Liver (tissue), 9 donors: ENCODE measurements around the gene SMOC2. TPM values are rescaled to one million over a fixed set of nuclear protein-coding genes. Genes with fewer than 3 reads are reported as not detected.

Source experiments
- DNase-seq: peaks from one replicate; pipeline ENCODE4 v3.0.0-alpha.2; 2017; ENCODE audit warnings: low spot score
- H3K27ac ChIP-seq, 2 donors: one replicate each; pipeline ENCODE4 v1.7.0; 2013; ENCODE audit warnings: inconsistent platforms in 2 of 2, low read length in 2 of 2, control low read depth in 1 of 2, low read depth in 1 of 2, mild to moderate bottlenecking in 1 of 2
- H3K27me3 ChIP-seq, 4 donors: one replicate each; pipeline versions ENCODE4 v1.6.1 to v1.7.0; 2013; ENCODE audit warnings: low read length in 3 of 4, inconsistent platforms in 1 of 4, mild to moderate bottlenecking in 1 of 4, moderate library complexity in 1 of 4; ENCODE audit not compliant: control insufficient read depth in 4 of 4, insufficient read depth in 4 of 4
- H3K36me3 ChIP-seq, 4 donors: one replicate each; pipeline versions ENCODE4 v1.6.1 to v1.7.0; 2013; ENCODE audit warnings: low read length in 3 of 4, mild to moderate bottlenecking in 3 of 4, low read depth in 1 of 4, moderate library complexity in 1 of 4; ENCODE audit not compliant: control insufficient read depth in 4 of 4, insufficient read depth in 3 of 4
- H3K4me1 ChIP-seq, 4 donors: one replicate each; pipeline versions ENCODE4 v1.6.1 to v1.7.0; 2013; ENCODE audit warnings: low read length in 3 of 4, mild to moderate bottlenecking in 3 of 4, moderate library complexity in 1 of 4; ENCODE audit not compliant: control insufficient read depth in 4 of 4, insufficient read depth in 4 of 4
- H3K4me3 ChIP-seq, 3 donors: one replicate each; pipeline versions ENCODE4 v1.6.1 to v1.7.0; 2013; ENCODE audit warnings: low read length in 3 of 3, control low read depth in 1 of 3, low read depth in 1 of 3, mild to moderate bottlenecking in 1 of 3
- H3K9ac ChIP-seq, 2 donors: one replicate each; pipeline ENCODE4 v1.7.0; 2013; ENCODE audit warnings: low read length in 2 of 2, mild to moderate bottlenecking in 2 of 2, moderate library complexity in 2 of 2, control low read depth in 1 of 2, low read depth in 1 of 2
- H3K9me3 ChIP-seq, 4 donors: one replicate each; pipeline versions ENCODE4 v1.6.1 to v1.7.0; 2013; ENCODE audit warnings: low read length in 3 of 4; ENCODE audit not compliant: control insufficient read depth in 4 of 4
- EGR1 ChIP-seq, 2 donors: IDR thresholded peaks; 2 replicates each; pipeline ENCODE4 v1.6.1; 2016 to 2018; ENCODE audit warnings: antibody characterized with exemption in 2 of 2, low read depth in 2 of 2
- FOXA2 ChIP-seq: IDR thresholded peaks from 2 replicates; pipeline ENCODE4 v1.6.1; 2016; ENCODE audit warnings: antibody characterized with exemption
- GABPA ChIP-seq, 2 donors: IDR thresholded peaks in 1 of 2; conservative IDR thresholded peaks in 1 of 2; 2 replicates each; pipeline ENCODE4 v1.6.1; 2016; ENCODE audit warnings: antibody characterized with exemption in 2 of 2, mild to moderate bottlenecking in 1 of 2, moderate library complexity in 1 of 2
- HNF4A ChIP-seq, 2 donors: conservative IDR thresholded peaks; 2 replicates each; pipeline ENCODE4 v1.6.1; 2016; ENCODE audit warnings: antibody characterized with exemption in 2 of 2, mild to moderate bottlenecking in 2 of 2
- HNF4G ChIP-seq: IDR thresholded peaks from 2 replicates; pipeline ENCODE4 v1.6.1; 2016; ENCODE audit warnings: antibody characterized with exemption
- JUND ChIP-seq, 2 donors: IDR thresholded peaks; 2 replicates each; pipeline ENCODE4 v1.6.1; 2016; ENCODE audit warnings: antibody characterized with exemption in 2 of 2
- MAX ChIP-seq: IDR thresholded peaks from 2 replicates; pipeline ENCODE4 v1.6.1; 2016; ENCODE audit warnings: antibody characterized with exemption
- NR2F2 ChIP-seq: IDR thresholded peaks from 2 replicates; pipeline ENCODE4 v1.6.1; 2016; ENCODE audit warnings: antibody characterized with exemption
- RAD21 ChIP-seq, 2 donors: IDR thresholded peaks; 2 replicates each; pipeline ENCODE4 v1.6.1; 2016; ENCODE audit warnings: antibody characterized with exemption in 2 of 2, mild to moderate bottlenecking in 2 of 2
- REST ChIP-seq: IDR thresholded peaks from 2 replicates; pipeline ENCODE4 v1.6.1; 2016; ENCODE audit warnings: antibody characterized with exemption, mild to moderate bottlenecking
- RXRA ChIP-seq, 2 donors: IDR thresholded peaks; 2 replicates each; pipeline ENCODE4 v1.6.1; 2017 to 2018; ENCODE audit warnings: antibody characterized with exemption in 2 of 2, mild to moderate bottlenecking in 1 of 2
- SP1 ChIP-seq: IDR thresholded peaks from 2 replicates; pipeline ENCODE4 v1.6.1; 2018; ENCODE audit warnings: antibody characterized with exemption, mild to moderate bottlenecking
- YY1 ChIP-seq: IDR thresholded peaks from 2 replicates; pipeline ENCODE4 v1.6.1; 2016; ENCODE audit warnings: antibody characterized with exemption, mild to moderate bottlenecking
- WGBS: extraction: QIAGEN DNeasy Blood & Tissue Kit; methylation state at CpG from one replicate; pipeline ENCODE4 v1.1.7; 2013; 5-methylcytosine and 5-hydroxymethylcytosine counted together
- polyA plus RNA-seq, 2 donors: library from polyadenylated mRNA; stranded (reverse) in 1 of 2; unstranded in 1 of 2; fragments of 200-250 nt in 1 of 2; fragments of >200 nt in 1 of 2; fragmentation: Nextera tagmentation in 1 of 2; extraction: Ambion mirVana in 1 of 2; gene quantifications; one replicate each; pipeline versions ENCODE4 v1.2.1 to v1.2.3, GENCODE V29; 2013 to 2015
- total RNA-seq, 2 donors: library from RNA; depleted of rRNA; stranded (reverse); fragments of >200 nt; gene quantifications; one replicate each; pipeline ENCODE4 v1.2.3, GENCODE V29; 2014
- TF ChIP-seq, protein P1 (sequence below): fragments of 150-350 bp; IDR thresholded peaks from 2 replicates; pipeline ENCODE4 v1.5.1; 2017; ENCODE audit warnings: improper control_type of control experiment, low read depth, low read length; ENCODE audit not compliant: missing input control
- TF ChIP-seq, protein P2 (sequence below): IDR thresholded peaks from 2 replicates; pipeline ENCODE4 v1.6.1; 2016; ENCODE audit warnings: antibody characterized with exemption
- TF ChIP-seq, protein P3 (sequence below): IDR thresholded peaks from 2 replicates; pipeline ENCODE4 v1.6.1; 2016; ENCODE audit warnings: antibody characterized with exemption
- donor health status: healthy.
- donor health status: healthy.
- donor health status: healthy.
- donor health status: healthy.
- donor health status: healthy.

SMOC2 gene
- total and polyA plus RNA-seq, 4 donors: 0.23 to 1.9 (median 1.1) TPM

- H3K9ac ChIP-seq: no peak overlapping the region
- peaks cover 0 to 3% (median 0%) of the 10 kb centered on the region in 4 donors for H3K9me3 ChIP-seq
- no peak for DNase-seq
- no peak overlapping the region for H3K27ac ChIP-seq
- no peak overlapping the region for H3K4me3 ChIP-seq
- 86% methylated on average over 18 of the region's 18 CpGs for WGBS
- H3K4me1 ChIP-seq: no peaks in the 10 kb centered on the region
- H3K36me3 ChIP-seq: no peaks in the 10 kb centered on the region
- no peaks in the 10 kb centered on the region for H3K27me3 ChIP-seq
- TF ChIP-seq EGR1 (IDR thresholded peaks at IDR 0.05; ENCODE audit: low read depth in 2 of 2) (no peak), JUND (IDR thresholded peaks at IDR 0.05) (no peak), RXRA (IDR thresholded peaks at IDR 0.05) (no peak), FOXA2 (no peak), GABPA (IDR thresholded peaks at IDR 0.05 in 1 of 2, conservative IDR thresholded peaks at IDR 0.05 in 1 of 2) (no peak), MAX (no peak), HNF4A (conservative IDR thresholded peaks at IDR 0.05) (no peak), RAD21 (IDR thresholded peaks at IDR 0.05) (no peak), REST (no peak), HNF4G (no peak), SP1 (no peak), NR2F2 (no peak), YY1 (no peak)
- TF ChIP-seq, protein P1, sequence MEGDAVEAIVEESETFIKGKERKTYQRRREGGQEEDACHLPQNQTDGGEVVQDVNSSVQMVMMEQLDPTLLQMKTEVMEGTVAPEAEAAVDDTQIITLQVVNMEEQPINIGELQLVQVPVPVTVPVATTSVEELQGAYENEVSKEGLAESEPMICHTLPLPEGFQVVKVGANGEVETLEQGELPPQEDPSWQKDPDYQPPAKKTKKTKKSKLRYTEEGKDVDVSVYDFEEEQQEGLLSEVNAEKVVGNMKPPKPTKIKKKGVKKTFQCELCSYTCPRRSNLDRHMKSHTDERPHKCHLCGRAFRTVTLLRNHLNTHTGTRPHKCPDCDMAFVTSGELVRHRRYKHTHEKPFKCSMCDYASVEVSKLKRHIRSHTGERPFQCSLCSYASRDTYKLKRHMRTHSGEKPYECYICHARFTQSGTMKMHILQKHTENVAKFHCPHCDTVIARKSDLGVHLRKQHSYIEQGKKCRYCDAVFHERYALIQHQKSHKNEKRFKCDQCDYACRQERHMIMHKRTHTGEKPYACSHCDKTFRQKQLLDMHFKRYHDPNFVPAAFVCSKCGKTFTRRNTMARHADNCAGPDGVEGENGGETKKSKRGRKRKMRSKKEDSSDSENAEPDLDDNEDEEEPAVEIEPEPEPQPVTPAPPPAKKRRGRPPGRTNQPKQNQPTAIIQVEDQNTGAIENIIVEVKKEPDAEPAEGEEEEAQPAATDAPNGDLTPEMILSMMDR: no peak
- TF ChIP-seq, protein P2, sequence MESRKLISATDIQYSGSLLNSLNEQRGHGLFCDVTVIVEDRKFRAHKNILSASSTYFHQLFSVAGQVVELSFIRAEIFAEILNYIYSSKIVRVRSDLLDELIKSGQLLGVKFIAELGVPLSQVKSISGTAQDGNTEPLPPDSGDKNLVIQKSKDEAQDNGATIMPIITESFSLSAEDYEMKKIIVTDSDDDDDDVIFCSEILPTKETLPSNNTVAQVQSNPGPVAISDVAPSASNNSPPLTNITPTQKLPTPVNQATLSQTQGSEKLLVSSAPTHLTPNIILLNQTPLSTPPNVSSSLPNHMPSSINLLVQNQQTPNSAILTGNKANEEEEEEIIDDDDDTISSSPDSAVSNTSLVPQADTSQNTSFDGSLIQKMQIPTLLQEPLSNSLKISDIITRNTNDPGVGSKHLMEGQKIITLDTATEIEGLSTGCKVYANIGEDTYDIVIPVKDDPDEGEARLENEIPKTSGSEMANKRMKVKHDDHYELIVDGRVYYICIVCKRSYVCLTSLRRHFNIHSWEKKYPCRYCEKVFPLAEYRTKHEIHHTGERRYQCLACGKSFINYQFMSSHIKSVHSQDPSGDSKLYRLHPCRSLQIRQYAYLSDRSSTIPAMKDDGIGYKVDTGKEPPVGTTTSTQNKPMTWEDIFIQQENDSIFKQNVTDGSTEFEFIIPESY: no peak
- TF ChIP-seq, protein P3, sequence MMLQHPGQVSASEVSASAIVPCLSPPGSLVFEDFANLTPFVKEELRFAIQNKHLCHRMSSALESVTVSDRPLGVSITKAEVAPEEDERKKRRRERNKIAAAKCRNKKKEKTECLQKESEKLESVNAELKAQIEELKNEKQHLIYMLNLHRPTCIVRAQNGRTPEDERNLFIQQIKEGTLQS: no peak
These were observed 184.6 kb downstream of the SMOC2 start for GRCh38 chr6:168625602-168626001.
